K562 (cell line): ENCODE data around the gene PLXDC2. TPM values are rescaled to one million over a fixed set of nuclear protein-coding genes. Genes with fewer than 3 reads are reported as not detected.

ENCODE experiments used
- ATAC-seq: fragments of 200-7000 bp; cut with Tn5 transposase; 3 replicates; pipeline ENCODE4 v1.9.1; 2020; ENCODE audit warnings: moderate library complexity
- BruUV-seq: library from RNA; stranded (reverse); fragments of 400-500 nt; replicated peaks from 2 replicates; lab custom pipeline; 2021; lab: Mats Ljungman, UMichigan
- CTCF ChIA-PET: fragments of 300-600 bp; formaldehyde crosslinking; extraction: SDS; loops from one replicate; lab custom pipeline; 2021; ENCODE audit warnings: low intra/inter-chr PET ratio; lab: Yijun Ruan, JAX
- POLR2A ChIA-PET: fragments of 300-600, 350-650 bp; sonication (Branson Sonifier 250); formaldehyde crosslinking; extraction: SDS; loops from one replicate; lab custom pipeline; 2021; ENCODE audit warnings: antibody characterized with exemption, inconsistent platforms; lab: Yijun Ruan, JAX
- DNase-seq, 4 experiments: peaks; one replicate each; pipeline versions ENCODE4 v3.0.0 to v3.0.0-alpha.2; 2011 to 2018; ENCODE audit warnings: low spot score in 3 of 4, mixed read lengths in 3 of 4; ENCODE audit errors: extremely low read depth in 1 of 4
- FAIRE-seq: peaks from 2 replicates; lab custom pipeline; 2011; peaks lifted over from hg19 to GRCh38; lab: Jason Lieb, UNC
- H2AFZ ChIP-seq: 2 replicates; pipeline ENCODE4 v1.6.0; 2011; ENCODE audit warnings: low read depth, low read length, control low read depth, inconsistent platforms
- H3K27ac ChIP-seq: fragments of 200-600 bp; 3 replicates; pipeline ENCODE4 v1.8.0; 2011; ENCODE audit warnings: low read depth, mild to moderate bottlenecking, control low read depth, inconsistent platforms, low read length, moderate library complexity, mixed read lengths; ENCODE audit errors: extremely low read depth
- H3K27me3 ChIP-seq, 2 experiments: fragments of 300-600 bp in 1 of 2; 2 replicates in 1 of 2; 3 replicates in 1 of 2; pipeline versions ENCODE4 v1.6.0 to v1.8.0; 2011; ENCODE audit warnings: inconsistent platforms in 2 of 2, low read length in 2 of 2, mild to moderate bottlenecking in 1 of 2, mixed read lengths in 1 of 2, moderate library complexity in 1 of 2; ENCODE audit not compliant: control insufficient read depth in 2 of 2, insufficient read depth in 2 of 2
- H3K36me3 ChIP-seq: fragments of 300-600 bp; 3 replicates; pipeline ENCODE4 v1.8.0; 2011; ENCODE audit warnings: mild to moderate bottlenecking, low read length, inconsistent platforms; ENCODE audit not compliant: control insufficient read depth, insufficient read depth
- H3K4me1 ChIP-seq, 2 experiments: fragments of 200-600 bp in 1 of 2; replicated peaks in 1 of 2; 2 replicates in 1 of 2; 3 replicates in 1 of 2; pipeline versions ENCODE4 v1.5.1 to v1.8.0; 2011; ENCODE audit warnings: inconsistent platforms in 2 of 2, low read length in 2 of 2, mild to moderate bottlenecking in 1 of 2, mixed read lengths in 1 of 2, moderate library complexity in 1 of 2; ENCODE audit not compliant: control insufficient read depth in 2 of 2, insufficient read depth in 2 of 2
- H3K4me2 ChIP-seq: 2 replicates; pipeline ENCODE4 v1.6.1; 2011; ENCODE audit warnings: low read length, control low read depth, inconsistent platforms, mixed read lengths; ENCODE audit not compliant: insufficient read depth
- H3K4me3 ChIP-seq: fragments of 200-600 bp; sonication (generic), shearing (Covaris generic); 2 replicates; pipeline ENCODE4 v1.5.1; 2016; ENCODE audit warnings: control low read depth, inconsistent platforms
- H3K79me2 ChIP-seq: fragments of 200-600 bp; 3 replicates; pipeline ENCODE4 v1.8.0; 2011; ENCODE audit warnings: low read length, inconsistent platforms; ENCODE audit not compliant: control insufficient read depth, insufficient read depth
- H3K9ac ChIP-seq, 2 experiments: 2 replicates each; pipeline versions ENCODE4 v1.6.0 to v1.6.1; 2011; ENCODE audit warnings: low read depth in 2 of 2, low read length in 2 of 2, control low read depth in 1 of 2, inconsistent platforms in 1 of 2, mild to moderate bottlenecking in 1 of 2, mixed read lengths in 1 of 2; ENCODE audit not compliant: insufficient read depth in 1 of 2
- H3K9me1 ChIP-seq: one replicate; pipeline ENCODE4 v1.6.0; 2011; ENCODE audit warnings: inconsistent platforms, mild to moderate bottlenecking, low read length, moderate library complexity; ENCODE audit not compliant: control insufficient read depth, insufficient read depth
- H3K9me3 ChIP-seq: replicated peaks from 2 replicates; pipeline ENCODE4 v1.5.1; 2011; ENCODE audit warnings: low read depth, low read length, inconsistent platforms; ENCODE audit not compliant: control insufficient read depth, insufficient read depth
- H4K20me1 ChIP-seq: replicated peaks from 2 replicates; pipeline ENCODE4 v1.6.1; 2011; ENCODE audit warnings: low read length, inconsistent platforms, mixed read lengths; ENCODE audit not compliant: control insufficient read depth, insufficient read depth
- AFF4 ChIP-seq: sonication (generic); formaldehyde crosslinking; IDR thresholded peaks from 2 replicates; pipeline ENCODE4 v1.8.0; 2023; ENCODE audit warnings: mild to moderate bottlenecking, missing genetic modification reagents
- IRF1 ChIP-seq: sonication (generic); formaldehyde crosslinking; IDR thresholded peaks from 2 replicates; pipeline ENCODE4 v1.8.0; 2022; ENCODE audit warnings: missing genetic modification reagents, mild to moderate bottlenecking, borderline replicate concordance
- KLF16 ChIP-seq: IDR thresholded peaks from 2 replicates; pipeline ENCODE4 v1.6.1; 2016; ENCODE audit warnings: antibody characterized with exemption
- RBM34 ChIP-seq: fragments of 200-400 bp; formaldehyde crosslinking; IDR thresholded peaks from 2 replicates; pipeline ENCODE4 v1.6.1; 2018; ENCODE audit warnings: low read length, borderline replicate concordance; ENCODE audit not compliant: insufficient read depth
- TEAD2 ChIP-seq: fragments of 450-650 bp; IDR thresholded peaks from 2 replicates; pipeline ENCODE4 v1.6.1; 2016; ENCODE audit warnings: missing genetic modification characterization, control low read depth, missing compliant biosample characterization
- ZBTB43 ChIP-seq: sonication (generic); formaldehyde crosslinking; IDR thresholded peaks from 2 replicates; pipeline ENCODE4 v1.8.0; 2023; ENCODE audit warnings: mild to moderate bottlenecking, missing genetic modification reagents
- ZFP1 ChIP-seq: fragments of 450-650 bp; formaldehyde crosslinking; IDR thresholded peaks from 2 replicates; pipeline ENCODE4 v1.4.0; 2020; ENCODE audit warnings: mild to moderate bottlenecking, mixed read lengths
- ZFP91 ChIP-seq: sonication (generic); formaldehyde crosslinking; IDR thresholded peaks from 2 replicates; pipeline ENCODE4 v1.8.0; 2022; ENCODE audit warnings: mild to moderate bottlenecking, missing genetic modification reagents
- ZNF444 ChIP-seq: fragments of 250-450 bp; sonication (Bioruptor Pico); IDR thresholded peaks from 2 replicates; pipeline ENCODE4 v1.4.0; 2020; ENCODE audit warnings: mild to moderate bottlenecking, moderate library complexity
- ZNF696 ChIP-seq: fragments of 250-450 bp; sonication (Bioruptor Pico); conservative IDR thresholded peaks from 2 replicates; pipeline ENCODE4 v1.4.0; 2020; ENCODE audit warnings: mild to moderate bottlenecking, moderate library complexity
- ZSCAN29 ChIP-seq: fragments of 450-650 bp; IDR thresholded peaks from 2 replicates; pipeline ENCODE4 v1.6.1; 2017
- WGBS: fragments of 100-300 bp; shearing (Covaris generic); methylation state at CpG from one replicate; pipeline ENCODE4 v1.1.6; 2016; ENCODE audit warnings: low coverage, mixed read lengths; ENCODE audit not compliant: insufficient coverage; ENCODE audit errors: missing lambda C conversion rate; 5-methylcytosine and 5-hydroxymethylcytosine counted together
- in situ Hi-C: fragments of 300-500 bp; cut with MboI; formaldehyde crosslinking; loops from 4 replicates; pipeline ENCODE4 v1.15.0; 2018; ENCODE audit warnings: inconsistent platforms, mixed read lengths
- intact Hi-C: fragments of 100-400 bp; cut with micrococcal nuclease; formaldehyde crosslinking; loops from 2 replicates; pipeline ENCODE4 v1.14.2; 2022
- polyA plus RNA-seq, 8 experiments: library from polyadenylated mRNA; depleted of rRNA in 4 of 8; stranded (reverse) in 5 of 8; unstranded in 3 of 8; fragments of >200 nt; fragmentation: Nextera tagmentation in 2 of 8; fragmentation: Illumina TruSeq in 1 of 8; extraction: Ambion mirVana in 2 of 8; extraction: Trizol in 1 of 8; gene quantifications; 2 replicates each; pipeline versions ENCODE4 v1.2.1 to v1.2.3, GENCODE V29; 2011 to 2014; ENCODE audit warnings: inconsistent platforms in 1 of 8, missing spikeins in 1 of 8
- total RNA-seq, 7 experiments: library from RNA; depleted of rRNA in 6 of 7; stranded (reverse); fragments of >200 nt in 6 of 7; fragmentation: Illumina TruSeq in 2 of 7; extraction: Trizol in 2 of 7; gene quantifications; 2 replicates each; pipeline versions ENCODE4 v1.2.1 to v1.2.3, GENCODE V29; 2011 to 2021; ENCODE audit warnings: low replicate concordance in 1 of 7

The PLXDC2 gene
- total and polyA plus RNA-seq, 9 of the 15 experiments (the other 6 are each of a cell fraction or from before 2014, with no cell fraction given), result 0.01 to 0.33 (median 0.10) TPM; not detected in 3

- Histone ChIP-seq H2AFZ (no peak overlapping the region), H3K9me1 (no peaks in the 10 kb centered on the region), H3K4me2 (no peak overlapping the region), H3K4me1 (no peaks in the 10 kb centered on the region), H3K36me3 (no peaks in the 10 kb centered on the region), H4K20me1 (no peaks in the 10 kb centered on the region), H3K9ac (no peak overlapping the region)
- no peak for DNase-seq
- POLR2A ChIA-PET, result no interaction called here
- in situ Hi-C loops, result no loop called here
- ATAC-seq, result no peak
- no peak for TF ChIP-seq ZNF696 (CRISPR knock-in tag)
- TF ChIP-seq TEAD2 (tag), result no peak
- no peak for TF ChIP-seq IRF1 (CRISPR knock-in tag)
- no peak for TF ChIP-seq ZBTB43 (CRISPR knock-in tag)
- TF ChIP-seq ZSCAN29, result no peak
- TF ChIP-seq ZFP1 (CRISPR knock-in tag), result no peak
- TF ChIP-seq AFF4 (CRISPR knock-in tag), result no peak
- no peak for TF ChIP-seq KLF16
- no peak for TF ChIP-seq ZFP91 (CRISPR knock-in tag)
- TF ChIP-seq RBM34, result no peak
- TF ChIP-seq ZNF444, result no peak
- TF ChIP-seq, all 486 proteins: peak for 0
- WGBS, result 0% methylated on average over 2 of the region's 2 CpGs
- CTCF ChIA-PET, result no interaction called here
- Histone ChIP-seq H3K79me2 (no peaks in the 10 kb centered on the region), H3K27me3 (no peaks in the 10 kb centered on the region), H3K9me3 (no peaks in the 10 kb centered on the region; the same call in 1 of the 2 replicates), H3K4me3 (no peak overlapping the region), H3K27ac (no peak overlapping the region)
- no peak for FAIRE-seq
- intact Hi-C loops, result no loop called here
- BruUV-seq, result no TSS peak
Observed at GRCh38 chr10:20146004-20146403, 329.8 kb downstream of the PLXDC2 start.
